ENCODE results near the gene PSMF1.

DNA sequence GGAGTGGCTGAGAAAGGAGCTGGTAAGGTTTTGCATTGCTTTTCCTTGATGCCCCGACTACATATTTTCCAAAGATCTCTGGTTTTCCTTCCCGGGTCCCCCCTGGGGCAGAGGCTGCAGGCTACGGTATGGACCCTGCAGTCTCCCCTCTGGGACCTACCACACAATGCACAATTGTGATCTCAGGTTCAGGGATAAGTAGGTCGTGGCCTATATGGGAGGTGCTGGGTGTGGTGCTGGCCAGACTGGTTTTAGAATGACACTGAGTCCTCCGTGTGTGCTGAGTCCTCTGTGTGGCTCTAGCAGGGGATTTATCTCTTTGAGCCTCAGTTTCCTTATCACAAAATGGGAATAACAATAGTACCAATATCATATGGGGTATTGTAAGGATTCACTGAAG is 85.2 kb downstream of the PSMF1 start:
- no peak for TF ChIP-seq POLR2A (IDR thresholded peaks at IDR 0.05)
- TF ChIP-seq, protein P1, sequence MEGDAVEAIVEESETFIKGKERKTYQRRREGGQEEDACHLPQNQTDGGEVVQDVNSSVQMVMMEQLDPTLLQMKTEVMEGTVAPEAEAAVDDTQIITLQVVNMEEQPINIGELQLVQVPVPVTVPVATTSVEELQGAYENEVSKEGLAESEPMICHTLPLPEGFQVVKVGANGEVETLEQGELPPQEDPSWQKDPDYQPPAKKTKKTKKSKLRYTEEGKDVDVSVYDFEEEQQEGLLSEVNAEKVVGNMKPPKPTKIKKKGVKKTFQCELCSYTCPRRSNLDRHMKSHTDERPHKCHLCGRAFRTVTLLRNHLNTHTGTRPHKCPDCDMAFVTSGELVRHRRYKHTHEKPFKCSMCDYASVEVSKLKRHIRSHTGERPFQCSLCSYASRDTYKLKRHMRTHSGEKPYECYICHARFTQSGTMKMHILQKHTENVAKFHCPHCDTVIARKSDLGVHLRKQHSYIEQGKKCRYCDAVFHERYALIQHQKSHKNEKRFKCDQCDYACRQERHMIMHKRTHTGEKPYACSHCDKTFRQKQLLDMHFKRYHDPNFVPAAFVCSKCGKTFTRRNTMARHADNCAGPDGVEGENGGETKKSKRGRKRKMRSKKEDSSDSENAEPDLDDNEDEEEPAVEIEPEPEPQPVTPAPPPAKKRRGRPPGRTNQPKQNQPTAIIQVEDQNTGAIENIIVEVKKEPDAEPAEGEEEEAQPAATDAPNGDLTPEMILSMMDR (IDR thresholded peaks at IDR 0.05) = no peak

Measured in Peyer's patch (tissue), 4 donors.